ENCODE results near the gene OTOP3.
"Not testable (repeated sequence)": the region's sequence is repeated elsewhere in the genome, so short reads cannot be mapped to it uniquely, and the experiment has no call there.

Gene OTOP3, protein sequence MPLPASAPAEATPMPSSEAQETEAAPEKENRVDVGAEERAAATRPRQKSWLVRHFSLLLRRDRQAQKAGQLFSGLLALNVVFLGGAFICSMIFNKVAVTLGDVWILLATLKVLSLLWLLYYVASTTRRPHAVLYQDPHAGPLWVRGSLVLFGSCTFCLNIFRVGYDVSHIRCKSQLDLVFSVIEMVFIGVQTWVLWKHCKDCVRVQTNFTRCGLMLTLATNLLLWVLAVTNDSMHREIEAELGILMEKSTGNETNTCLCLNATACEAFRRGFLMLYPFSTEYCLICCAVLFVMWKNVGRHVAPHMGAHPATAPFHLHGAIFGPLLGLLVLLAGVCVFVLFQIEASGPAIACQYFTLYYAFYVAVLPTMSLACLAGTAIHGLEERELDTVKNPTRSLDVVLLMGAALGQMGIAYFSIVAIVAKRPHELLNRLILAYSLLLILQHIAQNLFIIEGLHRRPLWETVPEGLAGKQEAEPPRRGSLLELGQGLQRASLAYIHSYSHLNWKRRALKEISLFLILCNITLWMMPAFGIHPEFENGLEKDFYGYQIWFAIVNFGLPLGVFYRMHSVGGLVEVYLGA

DNA sequence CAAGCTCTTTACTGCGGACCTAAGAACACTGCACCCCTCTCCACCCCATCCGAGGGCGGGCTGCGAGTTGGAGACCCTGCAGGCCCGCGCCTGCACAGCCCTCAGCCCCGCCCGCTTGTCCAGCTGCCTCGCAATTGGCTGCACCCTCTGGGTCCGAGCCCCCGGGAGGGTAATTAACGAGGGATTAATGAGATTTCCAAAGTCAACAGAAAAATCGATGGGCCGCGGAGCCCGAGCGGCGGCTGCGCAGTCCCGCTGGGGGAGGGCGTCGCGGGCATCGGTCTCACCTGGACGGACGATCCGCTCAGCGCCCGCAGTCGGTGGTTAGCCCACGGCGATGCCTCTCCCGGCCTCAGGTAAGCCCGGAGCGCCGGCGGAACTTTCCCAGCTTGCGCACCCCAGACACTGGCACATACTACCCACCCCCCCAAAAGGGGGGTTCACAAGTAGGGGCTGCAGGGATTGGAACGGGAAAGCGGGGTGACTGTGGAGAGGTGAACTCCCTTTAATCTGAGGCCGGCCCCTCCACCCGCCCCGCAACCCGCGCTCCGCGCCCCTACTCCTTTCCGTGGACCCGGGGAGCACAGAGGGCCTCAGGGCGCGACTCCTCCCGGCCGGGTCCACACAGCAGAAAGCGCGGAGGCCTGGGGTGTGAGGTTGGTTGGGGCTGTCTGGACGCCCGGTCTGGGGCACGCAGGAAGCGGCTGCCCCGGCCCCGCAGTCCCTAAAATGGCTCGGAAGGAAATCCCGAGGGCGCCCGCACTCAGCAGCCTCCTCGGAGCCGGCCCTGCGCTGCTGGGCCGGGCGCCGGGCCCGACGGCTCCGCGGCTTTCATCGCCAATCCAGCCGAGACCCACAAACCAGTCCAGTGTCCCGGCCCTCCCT, at the start of gene OTOP3:
TSS of gene OTOP3 (plus strand) at position 314 of the 885 bp plus-strand sequence. CDS start at position 338, 24 bp downstream.
- no peak for DNase-seq (ENCODE audit: low read depth)

GRCh38 chr17:74888469-74888868, 47.2 kb upstream of the OTOP3 start:
- DNase-seq (ENCODE audit: low read depth) = no peak

- no peak for DNase-seq (ENCODE audit: low read depth)
These were observed 45.1 kb upstream of the OTOP3 start for GRCh38 chr17:74890554-74890953.

DNA sequence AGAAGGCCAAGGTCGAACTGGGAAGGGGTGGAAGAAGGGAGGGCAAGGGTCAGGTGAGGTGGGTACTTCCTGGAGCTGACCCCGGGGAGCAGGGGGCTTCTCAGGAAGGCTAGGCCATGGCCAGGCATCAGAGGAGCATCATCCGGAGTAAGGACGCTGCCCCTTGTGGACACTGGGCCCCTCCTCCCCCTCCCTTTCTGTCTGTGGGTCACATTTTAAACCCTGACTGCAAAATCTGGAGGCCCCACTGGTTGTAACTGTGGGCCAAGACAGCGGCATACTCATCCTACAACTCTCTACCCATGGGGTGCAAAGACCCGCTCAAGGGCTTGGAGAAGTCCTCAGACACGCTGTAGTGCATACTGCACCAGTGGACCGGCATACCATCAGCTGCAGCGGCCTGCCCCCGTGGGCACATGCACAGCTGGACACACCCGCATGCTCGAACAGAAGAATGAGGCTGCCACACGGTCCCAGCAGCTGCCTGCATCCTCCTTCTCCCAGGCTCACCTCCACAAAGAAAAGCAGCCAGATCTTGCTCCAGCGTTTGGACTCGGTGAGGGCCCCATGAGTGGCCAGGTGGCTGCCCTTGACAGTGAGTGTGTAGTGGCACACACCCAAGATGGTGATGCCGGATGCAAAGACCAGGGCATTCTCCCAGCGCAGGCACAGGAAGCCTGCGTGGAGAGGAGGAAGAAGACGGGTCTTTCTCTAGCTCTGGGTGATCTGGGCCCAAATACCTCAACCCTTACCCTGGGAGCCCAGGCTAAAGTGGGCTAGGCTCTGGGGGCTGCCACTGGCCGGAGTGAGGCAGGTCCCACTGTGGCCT, 43.5 kb upstream of the OTOP3 start:
- DNase-seq (ENCODE audit: low read depth) = no peak

GRCh38 chr17:74892974-74893911, 42.5 kb upstream of the OTOP3 start, which contains the start of gene FADS6:
Gene FADS6 (minus strand): TSS chr17:74893633. CDS start chr17:74893595, 38 bp downstream.
- no peak for DNase-seq (ENCODE audit: low read depth)

DNA sequence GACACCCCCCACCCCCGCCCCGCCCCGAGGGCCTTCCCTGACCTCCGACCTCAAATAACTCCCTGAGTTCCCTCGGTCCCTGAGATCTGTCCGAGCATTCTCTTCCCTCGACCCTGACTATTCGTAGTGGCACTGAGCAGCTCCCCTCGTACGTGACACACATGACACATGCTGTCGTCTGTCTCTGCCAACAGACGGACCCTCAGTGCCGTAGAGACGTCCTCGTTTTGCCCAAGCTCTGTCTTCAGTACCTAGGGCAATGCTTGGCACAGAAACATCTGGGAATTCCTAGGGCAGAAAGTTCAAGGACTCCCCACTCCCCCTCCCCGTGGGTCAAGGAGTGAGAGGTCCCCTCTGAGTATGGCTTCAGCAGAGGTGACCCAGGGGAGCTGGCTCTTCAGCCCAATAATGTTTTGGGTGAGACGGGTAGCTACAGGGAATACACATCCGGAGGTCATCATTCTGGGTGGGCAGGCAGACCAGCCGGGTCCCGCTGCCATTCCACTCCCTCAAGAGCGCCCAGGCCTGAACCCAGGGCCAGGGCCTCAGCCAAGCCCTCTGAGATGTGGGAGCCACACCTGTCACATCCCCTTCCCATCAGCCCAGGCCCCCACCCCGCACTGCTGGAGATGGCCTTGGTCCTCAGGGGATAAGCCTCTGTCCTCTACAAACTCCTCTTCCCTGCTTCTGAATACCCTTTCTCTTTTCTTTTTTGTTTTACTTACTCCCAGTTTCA, 41.6 kb upstream of the OTOP3 start:
- no peak for DNase-seq (ENCODE audit: low read depth)

- no peak for DNase-seq (ENCODE audit: low read depth)
These were observed 37.2 kb upstream of the OTOP3 start for GRCh38 chr17:74898376-74898946.

DNA sequence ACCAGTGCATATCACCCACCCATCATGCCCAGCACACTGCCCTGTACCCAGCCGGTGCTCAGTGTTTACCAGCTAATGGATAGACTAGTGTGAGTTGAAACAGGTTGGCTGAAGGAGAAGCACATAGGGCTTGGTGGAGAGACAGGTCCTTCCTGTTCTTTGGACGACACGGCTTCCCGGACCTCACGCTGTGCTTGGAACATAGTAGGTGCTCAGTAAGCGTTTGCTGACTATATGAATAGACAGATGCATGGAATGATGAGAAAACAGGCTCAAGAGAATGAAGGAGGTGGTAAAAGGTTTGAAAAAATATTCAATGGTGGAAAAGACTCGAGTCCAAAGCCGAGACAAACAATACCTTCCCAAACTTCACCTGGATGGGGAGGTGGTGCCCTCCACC, 35.5 kb upstream of the OTOP3 start:
- DNase-seq (ENCODE audit: low read depth) = no peak

GRCh38 chr17:74901353-74902135, 34.2 kb upstream of the OTOP3 start:
- no peak for DNase-seq (ENCODE audit: low read depth)

DNA sequence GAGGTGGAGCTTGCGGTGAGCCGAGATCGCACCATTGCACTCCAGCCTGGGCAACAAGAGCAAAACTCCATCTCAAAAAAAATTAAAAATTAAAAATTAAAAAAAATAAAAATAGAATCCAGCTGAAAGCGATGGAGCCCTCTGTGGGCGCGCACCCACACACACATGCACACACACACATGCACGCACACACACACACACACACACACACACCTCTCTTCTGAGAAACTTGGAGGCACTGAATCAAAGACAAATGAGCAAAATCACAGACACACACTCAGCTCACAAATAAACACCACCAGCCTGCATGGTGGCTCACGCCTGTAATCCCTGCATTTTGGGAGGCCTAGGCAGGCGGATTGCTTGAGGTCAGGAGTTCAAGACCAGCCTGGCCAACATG, 32.7 kb upstream of the OTOP3 start:
- DNase-seq (ENCODE audit: low read depth) = no peak

DNA sequence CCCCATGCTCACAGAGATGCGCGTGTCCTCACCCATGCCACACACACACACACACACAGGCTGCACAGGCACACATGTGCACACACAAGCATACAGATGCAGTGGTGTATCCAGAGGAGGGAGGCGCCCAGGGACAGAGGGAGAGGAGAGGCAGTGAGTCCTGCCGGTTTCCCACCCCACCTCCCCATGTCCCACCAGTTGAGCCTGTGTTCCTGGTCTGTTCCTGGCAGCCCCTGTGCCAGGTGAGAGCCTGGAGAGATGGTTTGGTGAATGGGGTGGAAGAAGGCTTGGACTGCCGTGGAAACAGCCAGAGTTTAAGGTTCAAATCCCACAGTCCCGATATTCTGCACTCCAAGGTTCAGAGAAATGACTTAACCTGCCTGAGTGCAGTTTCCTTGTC, 32.0 kb upstream of the OTOP3 start:
- no peak for DNase-seq (ENCODE audit: low read depth)

DNA sequence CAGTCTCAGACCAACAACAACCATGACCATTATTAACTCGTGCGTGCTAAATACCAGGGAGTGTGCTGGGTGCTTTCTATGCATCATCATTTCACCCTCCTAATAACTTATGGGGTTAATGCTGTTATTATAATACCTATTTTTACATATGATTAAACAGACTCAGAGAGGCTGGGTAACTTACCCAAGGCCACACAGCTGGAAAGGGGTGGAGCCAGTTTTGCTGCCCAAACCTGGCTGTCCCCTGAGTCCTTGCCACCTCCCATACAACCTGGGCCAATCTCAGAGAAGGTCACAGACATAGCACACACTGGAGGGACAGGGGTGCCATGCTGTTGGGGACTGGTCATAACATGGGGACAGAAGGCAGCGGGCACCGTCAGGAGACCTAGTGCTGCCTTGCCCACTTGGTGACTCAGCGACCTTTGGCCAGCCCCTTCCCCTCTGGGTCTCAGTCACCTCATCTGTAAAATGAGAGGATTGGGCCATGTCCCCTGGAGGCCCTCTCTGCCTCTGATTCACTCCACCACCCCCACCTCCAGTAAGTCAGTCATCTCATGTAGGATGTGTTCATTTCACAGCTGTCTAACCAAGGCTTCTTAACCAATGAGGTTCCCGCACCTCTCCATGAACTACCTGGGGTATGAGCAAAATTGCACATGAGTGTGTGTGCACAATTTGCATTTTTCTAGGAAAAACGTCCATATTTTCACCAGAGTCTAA, 30.9 kb upstream of the OTOP3 start:
- DNase-seq (ENCODE audit: low read depth) = no peak

DNA sequence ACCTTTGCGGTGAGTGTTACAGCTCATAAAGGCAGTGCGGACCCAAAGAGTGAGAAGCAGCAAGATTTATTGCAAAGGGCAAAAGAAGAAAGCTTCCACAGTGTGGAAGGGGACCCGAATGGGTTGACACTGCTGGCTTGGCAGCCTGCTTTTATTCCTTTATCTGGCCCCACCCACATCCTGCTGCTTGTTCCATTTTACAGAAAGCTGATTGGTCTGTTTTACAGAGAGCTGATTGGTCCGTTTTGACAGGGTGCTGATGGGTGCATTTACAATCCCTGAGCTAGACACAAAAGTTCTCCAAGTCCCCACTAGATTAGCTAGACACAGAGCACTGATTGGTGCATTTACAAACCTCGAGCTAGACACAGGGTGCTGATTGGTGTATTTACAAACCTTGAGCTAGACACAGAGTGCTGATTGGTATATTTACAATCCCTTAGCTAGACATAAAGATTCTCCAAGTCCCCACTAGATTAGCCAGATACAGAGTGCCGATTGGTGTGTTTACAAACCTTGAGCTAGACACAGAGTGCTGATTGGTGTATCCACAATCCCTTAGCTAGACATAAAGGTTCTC, 29.4 kb upstream of the OTOP3 start:
- not testable (repeated sequence) for DNase-seq (ENCODE audit: low read depth)

- no peak for DNase-seq (ENCODE audit: low read depth)
These were observed 28.7 kb upstream of the OTOP3 start for GRCh38 chr17:74907012-74907411.

DNA sequence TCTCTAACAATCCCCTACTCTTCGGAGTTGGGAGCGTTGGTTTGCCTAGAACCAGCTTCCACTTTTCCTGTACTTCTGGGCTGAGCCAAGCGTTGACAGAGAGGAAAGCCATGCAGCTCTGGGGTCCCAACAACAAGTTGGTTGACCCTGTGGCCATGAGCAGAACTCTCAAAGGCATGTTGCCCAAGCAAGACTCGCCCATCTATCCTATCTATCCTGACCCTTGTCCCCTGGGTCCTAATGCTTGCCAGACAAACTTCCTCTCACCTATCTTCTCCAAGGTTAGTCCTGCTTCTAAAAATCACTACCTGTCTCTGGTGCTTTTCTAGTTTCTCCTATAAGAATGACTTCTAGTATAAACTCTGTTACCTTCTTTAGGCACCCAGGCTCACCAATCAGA, 26.6 kb upstream of the OTOP3 start:
- DNase-seq (ENCODE audit: low read depth) = not testable (repeated sequence)

DNA sequence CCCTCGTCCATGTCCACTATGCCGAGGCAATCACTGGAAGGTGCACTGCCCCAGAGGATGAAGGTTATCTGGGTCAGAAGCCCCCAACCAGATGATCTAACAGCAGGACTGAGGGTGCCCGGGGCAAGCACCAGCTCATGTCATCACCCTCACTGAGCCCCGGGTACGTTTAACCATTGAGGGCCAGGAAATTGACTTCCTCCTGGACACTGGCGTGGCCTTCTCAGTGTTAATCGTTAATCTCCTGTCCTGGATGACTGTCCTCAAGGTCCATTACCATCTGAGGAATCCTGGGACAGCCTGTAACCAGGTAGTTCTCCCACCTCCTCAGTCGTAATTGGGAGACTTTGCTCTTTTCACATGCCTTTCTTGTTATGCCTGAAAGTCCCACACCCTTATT, 24.3 kb upstream of the OTOP3 start:
- DNase-seq (ENCODE audit: low read depth) = not testable (repeated sequence)

DNA sequence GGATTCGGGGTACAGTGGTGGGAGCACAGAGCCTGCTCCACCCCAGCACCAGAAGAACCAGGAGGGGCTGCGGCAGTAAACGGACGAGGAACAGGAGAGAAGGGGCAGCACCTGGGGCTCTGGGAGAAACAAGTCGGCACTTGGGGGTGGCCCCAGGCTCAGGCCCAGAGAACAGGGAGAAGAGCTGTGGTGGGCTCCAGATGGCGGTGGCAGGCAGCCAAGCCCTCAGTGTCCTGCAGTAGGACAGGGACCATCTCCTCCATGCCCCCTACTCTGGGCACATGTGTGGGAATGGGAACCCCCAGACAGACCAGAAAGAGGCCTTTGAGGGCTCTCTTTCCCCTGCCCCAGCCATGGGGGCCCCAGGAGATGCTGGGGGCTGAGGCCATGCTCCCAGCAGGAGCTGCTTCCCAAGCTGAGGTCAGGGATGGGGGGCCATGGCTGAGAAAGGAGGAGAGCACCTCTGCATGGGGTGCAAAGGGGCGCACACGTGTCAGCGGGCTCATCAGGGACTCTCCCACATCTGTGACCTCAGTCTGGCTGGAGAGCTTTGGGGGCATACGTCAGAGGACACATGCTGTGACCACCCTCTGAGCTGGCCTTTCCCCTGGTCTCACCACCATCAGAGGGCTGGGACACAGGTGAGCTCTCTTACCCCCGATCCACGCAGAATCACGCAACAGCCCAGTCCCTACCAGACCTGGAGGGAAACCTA, 19.4 kb upstream of the OTOP3 start:
- DNase-seq (ENCODE audit: low read depth) = no peak
